Measurements from ENCODE around the gene FGR. TPM values are rescaled to one million over a fixed set of nuclear protein-coding genes. Genes with fewer than 3 reads are reported as not detected.
"Not testable (repeated sequence)": the region's sequence is repeated elsewhere in the genome, so short reads cannot be mapped to it uniquely, and the experiment has no call there.

FGR gene
- total RNA-seq, 2 experiments from 2014 or later, result 0.30 to 0.35 TPM

GRCh38 chr1:27650171-27650538, 15.2 kb upstream of the FGR start:
- no peaks in the 10 kb centered on the region for H3K9me3 Mint-ChIP-seq
- DNase-seq, result no peak
- no peaks in the 10 kb centered on the region for H3K27me3 Mint-ChIP-seq
- H3K4me3 Mint-ChIP-seq, result no peak overlapping the region
- peaks cover 15% of the 10 kb centered on the region for H3K4me1 Mint-ChIP-seq
- peak overlapping the region; percentile 47 for H3K27ac Mint-ChIP-seq
- H3K36me3 Mint-ChIP-seq, result no peaks in the 10 kb centered on the region

- no peaks in the 10 kb centered on the region for H3K9me3 Mint-ChIP-seq
- peaks cover 19% of the 10 kb centered on the region for H3K4me1 Mint-ChIP-seq
- no peak for DNase-seq
- no peaks in the 10 kb centered on the region for H3K36me3 Mint-ChIP-seq
- no peak overlapping the region for H3K27ac Mint-ChIP-seq
- H3K27me3 Mint-ChIP-seq, result no peaks in the 10 kb centered on the region
- H3K4me3 Mint-ChIP-seq, result no peak overlapping the region
Measured at GRCh38 chr1:27649306-27649635, 14.3 kb upstream of the FGR start.

- Mint-ChIP-seq H3K27ac (no peak overlapping the region), H3K27me3 (no peaks in the 10 kb centered on the region)
Measured at GRCh38 chr1:27648602-27649305, 13.8 kb upstream of the FGR start.

GRCh38 chr1:27647328-27647727, 12.3 kb upstream of the FGR start:
- H3K36me3 Mint-ChIP-seq, result no peaks in the 10 kb centered on the region

More at GRCh38 chr1:27648602-27649305, 13.8 kb upstream of the FGR start:
- H3K36me3 Mint-ChIP-seq, result no peaks in the 10 kb centered on the region
- H3K9me3 Mint-ChIP-seq, result no peaks in the 10 kb centered on the region
- no peak overlapping the region for H3K4me3 Mint-ChIP-seq
- peaks cover 23% of the 10 kb centered on the region for H3K4me1 Mint-ChIP-seq
- DNase-seq, result no peak

GRCh38 chr1:27646676-27647075, 11.7 kb upstream of the FGR start:
- H3K4me1 Mint-ChIP-seq, result peaks cover 27% of the 10 kb centered on the region
- H3K27ac Mint-ChIP-seq, result no peak overlapping the region
- no peak overlapping the region for H3K4me3 Mint-ChIP-seq
- no peaks in the 10 kb centered on the region for H3K36me3 Mint-ChIP-seq
- no peak for DNase-seq
- H3K27me3 Mint-ChIP-seq, result no peaks in the 10 kb centered on the region
- no peaks in the 10 kb centered on the region for H3K9me3 Mint-ChIP-seq

More at GRCh38 chr1:27647328-27647727, 12.3 kb upstream of the FGR start:
- H3K9me3 Mint-ChIP-seq, result no peaks in the 10 kb centered on the region
- no peaks in the 10 kb centered on the region for H3K27me3 Mint-ChIP-seq
- DNase-seq, result no peak
- H3K4me1 Mint-ChIP-seq, result peaks cover 27% of the 10 kb centered on the region
- no peak overlapping the region for H3K27ac Mint-ChIP-seq
- no peak overlapping the region for H3K4me3 Mint-ChIP-seq

GRCh38 chr1:27645071-27645415, 10.1 kb upstream of the FGR start:
- no peak overlapping the region for H3K27ac Mint-ChIP-seq

GRCh38 chr1:27644369-27645070, 9.5 kb upstream of the FGR start:
- H3K9me3 Mint-ChIP-seq, result no peaks in the 10 kb centered on the region
- no peaks in the 10 kb centered on the region for H3K36me3 Mint-ChIP-seq
- no peaks in the 10 kb centered on the region for H3K27me3 Mint-ChIP-seq
- H3K4me1 Mint-ChIP-seq, result peaks cover 12% of the 10 kb centered on the region
- H3K4me3 Mint-ChIP-seq, result no peak overlapping the region
- no peak overlapping the region for H3K27ac Mint-ChIP-seq
- no peak for DNase-seq

More at GRCh38 chr1:27645071-27645415, 10.1 kb upstream of the FGR start:
- no peaks in the 10 kb centered on the region for H3K27me3 Mint-ChIP-seq
- no peak overlapping the region for H3K4me3 Mint-ChIP-seq
- H3K4me1 Mint-ChIP-seq, result peaks cover 15% of the 10 kb centered on the region
- no peaks in the 10 kb centered on the region for H3K9me3 Mint-ChIP-seq
- no peaks in the 10 kb centered on the region for H3K36me3 Mint-ChIP-seq
- DNase-seq, result no peak

GRCh38 chr1:27643600-27644368, 8.8 kb upstream of the FGR start:
- no peaks in the 10 kb centered on the region for H3K36me3 Mint-ChIP-seq
- no peak overlapping the region for H3K27ac Mint-ChIP-seq
- no peaks in the 10 kb centered on the region for H3K27me3 Mint-ChIP-seq
- H3K4me3 Mint-ChIP-seq, result no peak overlapping the region
- peak; percentile 69 for DNase-seq
- peaks cover 12% of the 10 kb centered on the region for H3K4me1 Mint-ChIP-seq
- H3K9me3 Mint-ChIP-seq, result no peaks in the 10 kb centered on the region

GRCh38 chr1:27640514-27640913, 5.5 kb upstream of the FGR start:
- H3K36me3 Mint-ChIP-seq, H3K4me3 Mint-ChIP-seq, DNase-seq, H3K9me3 Mint-ChIP-seq, H3K27me3 Mint-ChIP-seq, H3K27ac Mint-ChIP-seq: not testable (repeated sequence)
- peaks cover 28% of the 10 kb centered on the region for H3K4me1 Mint-ChIP-seq

GRCh38 chr1:27638805-27639204, 3.8 kb upstream of the FGR start:
- no peak overlapping the region for H3K27ac Mint-ChIP-seq

GRCh38 chr1:27638047-27638734, 3.2 kb upstream of the FGR start:
- Mint-ChIP-seq H3K9me3 (no peaks in the 10 kb centered on the region), H3K4me1 (peaks cover 31% of the 10 kb centered on the region), H3K27me3 (no peaks in the 10 kb centered on the region), H3K4me3 (no peak overlapping the region), H3K36me3 (no peaks in the 10 kb centered on the region), H3K27ac (no peak overlapping the region)
- DNase-seq, result no peak

More at GRCh38 chr1:27638805-27639204, 3.8 kb upstream of the FGR start:
- no peak for DNase-seq
- Mint-ChIP-seq H3K9me3 (no peaks in the 10 kb centered on the region), H3K4me1 (peaks cover 30% of the 10 kb centered on the region), H3K36me3 (no peaks in the 10 kb centered on the region), H3K4me3 (no peak overlapping the region), H3K27me3 (no peaks in the 10 kb centered on the region)

GRCh38 chr1:27635396-27636142, 584 bp upstream of the FGR start:
- Mint-ChIP-seq H3K27me3 (no peaks in the 10 kb centered on the region), H3K4me3 (no peak overlapping the region), H3K4me1 (peaks cover 56% of the 10 kb centered on the region), H3K9me3 (no peaks in the 10 kb centered on the region), H3K27ac (no peak overlapping the region), H3K36me3 (no peaks in the 10 kb centered on the region)
- DNase-seq, result no peak

- H3K36me3 Mint-ChIP-seq, result no peaks in the 10 kb centered on the region
- peak; percentile 57 for DNase-seq
- no peaks in the 10 kb centered on the region for H3K27me3 Mint-ChIP-seq
- peak overlapping the region; percentile 33 for H3K4me3 Mint-ChIP-seq
- peak overlapping the region; percentile 25 for H3K27ac Mint-ChIP-seq
- no peaks in the 10 kb centered on the region for H3K9me3 Mint-ChIP-seq
- H3K4me1 Mint-ChIP-seq, result peaks cover 61% of the 10 kb centered on the region
Measured at GRCh38 chr1:27634177-27634984, 604 bp downstream of the FGR start.

All from activated naive CD8-positive, alpha-beta T cell treated with anti-CD3 and anti-CD28 coated beads for 36 hours (primary cell).